Sigmoid colon (tissue), 7 donors: Measurements from ENCODE around the gene YAE1. TPM values are rescaled to one million over a fixed set of nuclear protein-coding genes. Genes with fewer than 3 reads are reported as not detected.

ENCODE experiments used
- DNase-seq: peaks from one replicate; pipeline ENCODE4 v3.0.0-alpha.2; 2019
- H3K27ac ChIP-seq, 4 donors: fragments of 200-600 bp; sonication (generic); one replicate each; pipeline ENCODE4 v1.5.1; 2016 to 2019; ENCODE audit warnings: mild to moderate bottlenecking in 1 of 4
- H3K27me3 ChIP-seq, 3 donors: fragments of 200-600 bp; sonication (generic); one replicate each; pipeline ENCODE4 v1.5.1; 2019; ENCODE audit warnings: mild to moderate bottlenecking in 1 of 3
- H3K36me3 ChIP-seq, 4 donors: fragments of 200-600 bp; sonication (generic); one replicate each; pipeline ENCODE4 v1.5.1; 2016 to 2019
- H3K4me1 ChIP-seq, 4 donors: fragments of 200-600 bp; sonication (generic); one replicate each; pipeline ENCODE4 v1.5.1; 2017 to 2019
- H3K4me3 ChIP-seq, 4 donors: fragments of 200-600 bp; sonication (generic); one replicate each; pipeline ENCODE4 v1.5.1; 2017 to 2019; ENCODE audit warnings: mild to moderate bottlenecking in 2 of 4, moderate library complexity in 1 of 4
- H3K9me3 ChIP-seq, 4 donors: fragments of 200-600 bp in 3 of 4; sonication (generic) in 3 of 4; one replicate each; pipeline versions ENCODE4 v1.5.1 to v1.6.1; 2013 to 2019
- CTCF ChIP-seq, 4 experiments: fragments of 450-650 bp in 3 of 4; fragments of 200-600 bp in 1 of 4; IDR thresholded peaks; one replicate each; pipeline ENCODE4 v1.5.1; 2016 to 2019; ENCODE audit warnings: antibody characterized with exemption in 4 of 4, mild to moderate bottlenecking in 3 of 4, moderate library complexity in 2 of 4
- EP300 ChIP-seq, 4 donors: sonication (generic); formaldehyde crosslinking; IDR thresholded peaks; one replicate each; pipeline ENCODE4 v1.6.1; 2017; ENCODE audit warnings: antibody characterized with exemption in 4 of 4
- POLR2A ChIP-seq, 2 donors: fragments of 450-650 bp; IDR thresholded peaks; one replicate each; pipeline ENCODE4 v1.6.1; 2016; ENCODE audit warnings: antibody characterized with exemption in 2 of 2, mild to moderate bottlenecking in 2 of 2, moderate library complexity in 2 of 2
- POLR2AphosphoS5 ChIP-seq, 4 donors: sonication (generic); formaldehyde crosslinking; IDR thresholded peaks; one replicate each; pipeline ENCODE4 v1.6.1; 2017; ENCODE audit warnings: antibody characterized with exemption in 4 of 4
- WGBS, 2 donors: extraction: QIAGEN DNeasy Blood & Tissue Kit; methylation state at CpG; one replicate each; pipeline ENCODE4 v1.1.7; 2013; 5-methylcytosine and 5-hydroxymethylcytosine counted together
- intact Hi-C: fragments of 100-400 bp; cut with DNase I; formaldehyde crosslinking; loops from one replicate; pipeline ENCODE4 v1.15.1; 2023
- polyA plus RNA-seq, 3 donors: library from polyadenylated mRNA; stranded (reverse); fragments of 200-250 nt; gene quantifications; one replicate each; pipeline ENCODE4 v1.2.3, GENCODE V29; 2013
- total RNA-seq, 4 donors: library from RNA; depleted of rRNA; stranded (reverse); fragments of >200 nt; gene quantifications; one replicate each; pipeline ENCODE4 v1.1.0, GENCODE V29; 2016
- donor health status: healthy with polysubstance abuse.
- donor health status: Bipolar disorder and iron deficiency.
- donor health status: healthy.

YAE1 gene
- total and polyA plus RNA-seq, 7 donors, result 16.3 to 52.0 (median 26.4) TPM

GRCh38 chr7:39606352-39606751 is 40.1 kb downstream of the YAE1 start:
- H3K4me3 ChIP-seq, result no peak overlapping the region
- no peaks in the 10 kb centered on the region for H3K9me3 ChIP-seq
- no peak overlapping the region for H3K27ac ChIP-seq
- H3K4me1 ChIP-seq, result peaks cover 0 to 7% (median 0%) of the 10 kb centered on the region in 4 donors
- no peak for DNase-seq
- WGBS, 2 donors, result 54 to 75% methylated on average over 2 of the region's 2 CpGs
- no peaks in the 10 kb centered on the region for H3K36me3 ChIP-seq
- TF ChIP-seq CTCF (IDR thresholded peaks at IDR 0.05), result no peak
- TF ChIP-seq POLR2AphosphoS5 (IDR thresholded peaks at IDR 0.05), result no peak
- TF ChIP-seq POLR2A (IDR thresholded peaks at IDR 0.05), result no peak
- TF ChIP-seq EP300 (IDR thresholded peaks at IDR 0.05), result no peak
- intact Hi-C loops, result no loop called here
- H3K27me3 ChIP-seq, result peaks cover 0 to 37% (median 0%) of the 10 kb centered on the region in 3 donors

- peaks cover 0 to 7% (median 0%) of the 10 kb centered on the region in 4 donors for H3K4me1 ChIP-seq
- H3K27ac ChIP-seq, result no peak overlapping the region
- intact Hi-C loops, result no loop called here
- TF ChIP-seq CTCF (IDR thresholded peaks at IDR 0.05) (no peak), POLR2A (IDR thresholded peaks at IDR 0.05) (no peak), EP300 (IDR thresholded peaks at IDR 0.05) (no peak), POLR2AphosphoS5 (IDR thresholded peaks at IDR 0.05) (no peak)
- H3K9me3 ChIP-seq, result no peaks in the 10 kb centered on the region
- no peak overlapping the region for H3K4me3 ChIP-seq
- peaks cover 0 to 41% (median 0%) of the 10 kb centered on the region in 3 donors for H3K27me3 ChIP-seq
- WGBS, 2 donors, result 93 to 97% methylated on average over 2 of the region's 2 CpGs
- no peak for DNase-seq
- no peaks in the 10 kb centered on the region for H3K36me3 ChIP-seq
Measured at GRCh38 chr7:39606941-39607340, 40.7 kb downstream of the YAE1 start.

GRCh38 chr7:39607865-39608264 is 41.7 kb downstream of the YAE1 start:
- no peak for TF ChIP-seq POLR2A (IDR thresholded peaks at IDR 0.05)
- no peak for TF ChIP-seq EP300 (IDR thresholded peaks at IDR 0.05)
- TF ChIP-seq POLR2AphosphoS5 (IDR thresholded peaks at IDR 0.05), result no peak
- TF ChIP-seq CTCF (IDR thresholded peaks at IDR 0.05), result no peak
- intact Hi-C loops, result no loop called here
- no peaks in the 10 kb centered on the region for H3K36me3 ChIP-seq
- H3K4me1 ChIP-seq, result peaks cover 0 to 7% (median 0%) of the 10 kb centered on the region in 4 donors
- no peak overlapping the region for H3K27ac ChIP-seq
- DNase-seq, result no peak
- H3K27me3 ChIP-seq, result peaks cover 0 to 46% (median 0%) of the 10 kb centered on the region in 3 donors
- no peak overlapping the region for H3K4me3 ChIP-seq
- WGBS, 2 donors, result 98% methylated on average over 2 of the region's 2 CpGs
- no peaks in the 10 kb centered on the region for H3K9me3 ChIP-seq

- Histone ChIP-seq H3K4me1 (peaks cover 0 to 7% (median 0%) of the 10 kb centered on the region in 4 donors), H3K27ac (no peak overlapping the region), H3K27me3 (peaks cover 0 to 46% (median 0%) of the 10 kb centered on the region in 3 donors), H3K36me3 (no peaks in the 10 kb centered on the region), H3K4me3 (no peak overlapping the region), H3K9me3 (no peaks in the 10 kb centered on the region)
- no peak for TF ChIP-seq EP300 (IDR thresholded peaks at IDR 0.05)
- TF ChIP-seq POLR2A (IDR thresholded peaks at IDR 0.05), result no peak
- TF ChIP-seq CTCF (IDR thresholded peaks at IDR 0.05), result no peak
- TF ChIP-seq POLR2AphosphoS5 (IDR thresholded peaks at IDR 0.05), result no peak
- WGBS, 2 donors, result 61 to 79% methylated on average over 3 of the region's 3 CpGs
- intact Hi-C loops, result no loop called here
- DNase-seq, result no peak
Measured at GRCh38 chr7:39608278-39608677, 42.1 kb downstream of the YAE1 start.
